Measurements from ENCODE around the gene PIK3CD. TPM values are rescaled to one million over a fixed set of nuclear protein-coding genes. Genes with fewer than 3 reads are reported as not detected.

The PIK3CD gene
- polyA plus RNA-seq, 1 of the 3 experiments (the other 2 are of a cell fraction): 6.0 TPM

DNA sequence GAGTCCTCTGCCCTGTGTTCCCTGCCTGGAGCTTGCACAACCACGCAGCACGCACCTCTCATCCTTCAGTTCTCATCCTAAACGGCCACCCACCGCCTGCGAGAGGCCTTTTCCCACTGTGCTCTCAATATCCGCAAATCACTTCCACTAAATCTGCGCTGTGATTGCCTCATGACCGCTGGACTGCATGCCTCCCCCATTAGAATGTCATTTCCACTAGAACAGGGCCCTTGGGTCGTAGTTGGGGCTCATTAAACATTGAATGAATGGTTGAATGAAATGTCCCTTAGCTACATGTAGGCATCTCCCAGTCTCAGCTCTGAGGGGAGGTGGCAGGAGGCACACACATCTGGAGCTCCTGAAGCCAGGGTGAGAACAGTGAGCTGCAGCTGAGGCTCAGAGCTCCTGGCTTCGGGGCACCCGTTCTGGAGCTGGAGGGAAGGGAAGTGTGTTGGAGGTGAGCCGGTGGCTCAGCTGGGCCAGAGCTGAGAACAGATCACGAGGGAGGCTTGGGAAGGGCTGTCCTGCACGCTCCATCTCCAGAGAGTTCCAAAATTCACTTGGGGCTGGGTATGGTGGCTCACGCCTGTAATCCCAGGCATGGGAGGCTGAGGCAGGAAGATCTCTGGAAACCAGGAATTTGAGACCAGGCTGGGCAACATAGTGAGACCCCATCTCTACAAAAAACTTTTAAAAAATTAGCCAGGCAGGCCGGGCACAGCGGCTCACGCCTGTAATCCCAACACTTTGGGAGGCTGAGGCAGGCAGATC lies 32.4 kb upstream of the PIK3CD start (continued):
- no peak for TF ChIP-seq GATA2 (CRISPR knock-in tag; IDR thresholded peaks at IDR 0.05)
- TF ChIP-seq GABPA (IDR thresholded peaks at IDR 0.05; ENCODE audit: low read depth): no peak
- TF ChIP-seq MXI1 (IDR thresholded peaks at IDR 0.05; ENCODE audit: low read depth, low read length): no peak
- TF ChIP-seq TAF1 (IDR thresholded peaks at IDR 0.05; ENCODE audit: borderline replicate concordance, low read depth, low read length): no peak
- TF ChIP-seq, protein P1, sequence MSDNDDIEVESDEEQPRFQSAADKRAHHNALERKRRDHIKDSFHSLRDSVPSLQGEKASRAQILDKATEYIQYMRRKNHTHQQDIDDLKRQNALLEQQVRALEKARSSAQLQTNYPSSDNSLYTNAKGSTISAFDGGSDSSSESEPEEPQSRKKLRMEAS (IDR thresholded peaks at IDR 0.05; ENCODE audit: low read depth): no peak

DNA sequence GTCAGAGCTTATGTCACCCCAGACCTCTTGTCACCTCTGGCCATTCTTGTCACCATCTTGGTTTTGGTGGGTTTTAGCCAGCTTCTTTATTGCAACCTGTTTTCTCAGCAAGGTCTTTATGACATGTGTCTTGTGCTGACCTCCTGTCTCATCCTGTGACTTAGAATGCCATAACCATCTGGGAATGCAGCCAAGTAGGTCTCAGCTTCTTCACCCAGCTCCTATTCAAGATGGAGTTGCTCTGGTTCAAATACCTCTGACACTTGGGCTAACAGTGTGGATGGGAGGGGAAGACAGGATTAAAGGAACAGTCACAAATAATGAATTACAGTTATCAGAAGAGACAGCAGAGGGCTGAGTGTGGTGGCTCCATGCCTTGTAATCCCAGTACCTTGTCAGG lies 30.5 kb upstream of the PIK3CD start:
- ChIA-PET POLR2A (no interaction called here), CTCF (interaction anchor here (0.7 to 1.2 kb wide), 2 partner anchors 15 to 17 kb away, joined by 3 read pairs; no protein-coding TSS in a partner anchor)
- Histone ChIP-seq H3K27me3 (ENCODE audit: insufficient read depth) (no peaks in the 10 kb centered on the region), H3K4me3 (ENCODE audit: low read depth in 2 of 2, low read length in 1 of 2) (no peak overlapping the region), H3K36me3 (replicated peaks in 1 of 2; ENCODE audit: control insufficient read depth in 1 of 2, insufficient read depth in 2 of 2, low read length in 1 of 2) (no peaks in the 10 kb centered on the region), H3K9me2 (no peaks in the 10 kb centered on the region), H2AFZ (ENCODE audit: low read depth) (no peak overlapping the region), H3K4me1 (ENCODE audit: control insufficient read depth in 1 of 2, insufficient read depth in 2 of 2, low read depth in 1 of 2, low read length in 1 of 2) (no peaks in the 10 kb centered on the region), H3K27ac (ENCODE audit: low read depth in 2 of 2, low read length in 1 of 2) (no peak overlapping the region), H3K79me2 (ENCODE audit: insufficient read depth) (no peaks in the 10 kb centered on the region), H3K9ac (no peak overlapping the region), H3K4me2 (no peak overlapping the region), H4K20me1 (ENCODE audit: insufficient read depth) (no peaks in the 10 kb centered on the region), H3F3A (replicated peaks; ENCODE audit: insufficient read depth) (no peaks in the 10 kb centered on the region), H3K9me3 (no peaks in the 10 kb centered on the region)
- DNase-seq: no peak
- TF ChIP-seq, protein P2, sequence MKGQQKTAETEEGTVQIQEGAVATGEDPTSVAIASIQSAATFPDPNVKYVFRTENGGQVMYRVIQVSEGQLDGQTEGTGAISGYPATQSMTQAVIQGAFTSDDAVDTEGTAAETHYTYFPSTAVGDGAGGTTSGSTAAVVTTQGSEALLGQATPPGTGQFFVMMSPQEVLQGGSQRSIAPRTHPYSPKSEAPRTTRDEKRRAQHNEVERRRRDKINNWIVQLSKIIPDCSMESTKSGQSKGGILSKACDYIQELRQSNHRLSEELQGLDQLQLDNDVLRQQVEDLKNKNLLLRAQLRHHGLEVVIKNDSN (IDR thresholded peaks at IDR 0.05; ENCODE audit: borderline replicate concordance, low read depth): no peak
- TF ChIP-seq MXI1 (IDR thresholded peaks at IDR 0.05; ENCODE audit: low read depth, low read length) (no peak), EP300 (IDR thresholded peaks at IDR 0.05; ENCODE audit: borderline replicate concordance in 1 of 2, low read depth in 1 of 2, low read length in 1 of 2) (no peak), POLR2AphosphoS5 (IDR thresholded peaks at IDR 0.05; ENCODE audit: low read depth, low read length) (no peak), FOXJ3 (CRISPR knock-in tag; IDR thresholded peaks at IDR 0.05) (no peak), FOSL2 (IDR thresholded peaks at IDR 0.05; ENCODE audit: borderline replicate concordance, low read depth) (no peak), TCF12 (IDR thresholded peaks at IDR 0.05) (no peak), SMC3 (IDR thresholded peaks at IDR 0.05; ENCODE audit: low read depth, low read length) (no peak), TAF1 (IDR thresholded peaks at IDR 0.05; ENCODE audit: borderline replicate concordance, low read depth, low read length) (no peak), RFX5 (IDR thresholded peaks at IDR 0.05; ENCODE audit: low read length) (no peak), FOXM1 (IDR thresholded peaks at IDR 0.05; ENCODE audit: low read depth) (no peak), MEF2A (IDR thresholded peaks at IDR 0.05; ENCODE audit: borderline replicate concordance, low read depth) (no peak), TEAD4 (IDR thresholded peaks at IDR 0.05; ENCODE audit: borderline replicate concordance, insufficient read depth) (no peak), JUND (IDR thresholded peaks at IDR 0.05) (no peak)
- TF ChIP-seq, protein P3, sequence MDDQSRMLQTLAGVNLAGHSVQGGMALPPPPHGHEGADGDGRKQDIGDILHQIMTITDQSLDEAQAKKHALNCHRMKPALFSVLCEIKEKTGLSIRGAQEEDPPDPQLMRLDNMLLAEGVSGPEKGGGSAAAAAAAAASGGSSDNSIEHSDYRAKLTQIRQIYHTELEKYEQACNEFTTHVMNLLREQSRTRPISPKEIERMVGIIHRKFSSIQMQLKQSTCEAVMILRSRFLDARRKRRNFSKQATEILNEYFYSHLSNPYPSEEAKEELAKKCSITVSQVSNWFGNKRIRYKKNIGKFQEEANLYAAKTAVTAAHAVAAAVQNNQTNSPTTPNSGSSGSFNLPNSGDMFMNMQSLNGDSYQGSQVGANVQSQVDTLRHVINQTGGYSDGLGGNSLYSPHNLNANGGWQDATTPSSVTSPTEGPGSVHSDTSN (IDR thresholded peaks at IDR 0.05): no peak
- TF ChIP-seq, protein P4, sequence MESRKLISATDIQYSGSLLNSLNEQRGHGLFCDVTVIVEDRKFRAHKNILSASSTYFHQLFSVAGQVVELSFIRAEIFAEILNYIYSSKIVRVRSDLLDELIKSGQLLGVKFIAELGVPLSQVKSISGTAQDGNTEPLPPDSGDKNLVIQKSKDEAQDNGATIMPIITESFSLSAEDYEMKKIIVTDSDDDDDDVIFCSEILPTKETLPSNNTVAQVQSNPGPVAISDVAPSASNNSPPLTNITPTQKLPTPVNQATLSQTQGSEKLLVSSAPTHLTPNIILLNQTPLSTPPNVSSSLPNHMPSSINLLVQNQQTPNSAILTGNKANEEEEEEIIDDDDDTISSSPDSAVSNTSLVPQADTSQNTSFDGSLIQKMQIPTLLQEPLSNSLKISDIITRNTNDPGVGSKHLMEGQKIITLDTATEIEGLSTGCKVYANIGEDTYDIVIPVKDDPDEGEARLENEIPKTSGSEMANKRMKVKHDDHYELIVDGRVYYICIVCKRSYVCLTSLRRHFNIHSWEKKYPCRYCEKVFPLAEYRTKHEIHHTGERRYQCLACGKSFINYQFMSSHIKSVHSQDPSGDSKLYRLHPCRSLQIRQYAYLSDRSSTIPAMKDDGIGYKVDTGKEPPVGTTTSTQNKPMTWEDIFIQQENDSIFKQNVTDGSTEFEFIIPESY (IDR thresholded peaks at IDR 0.05; ENCODE audit: borderline replicate concordance, low read depth): no peak

All from SK-N-SH (cell line).